ENCODE results near the gene ZC3H12C.

- TF ChIP-seq YY1 (IDR thresholded peaks at IDR 0.05; ENCODE audit: insufficient read depth, insufficient read length), result no peak
- TF ChIP-seq ZNF274 (IDR thresholded peaks at IDR 0.05; ENCODE audit: low read depth, low read length), result no peak
- TF ChIP-seq SUZ12 (IDR thresholded peaks at IDR 0.05; ENCODE audit: extremely low read depth, insufficient read depth, insufficient read length), result no peak
Measured at GRCh38 chr11:110090466-110091026, 2.6 kb upstream of the ZC3H12C start.

Data from NT2/D1 (cell line).